A549 (cell line): ENCODE data around the gene RAP1A. TPM values are rescaled to one million over a fixed set of nuclear protein-coding genes. Genes with fewer than 3 reads are reported as not detected.

Experiments
- ATAC-seq, 2 experiments: fragments of 200-7000 bp in 1 of 2; fragments of >200 bp in 1 of 2; cut with Nextera tagmentation in 1 of 2; cut with Tn5 transposase in 1 of 2; 3 replicates each; pipeline versions ENCODE4 v1.8.0 to v1.9.1; 2018 to 2020; ENCODE audit warnings: mild to moderate bottlenecking in 1 of 2, moderate library complexity in 1 of 2
- CTCF ChIA-PET: fragments of 300-600 bp; sonication (Branson Sonifier 250); formaldehyde crosslinking; extraction: SDS; loops from one replicate; lab custom pipeline; 2021; ENCODE audit warnings: antibody characterized with exemption, inconsistent platforms; lab: Yijun Ruan, JAX
- POLR2A ChIA-PET: fragments of 350-600 bp; formaldehyde crosslinking; extraction: SDS; loops from one replicate; lab custom pipeline; 2021; ENCODE audit warnings: antibody characterized with exemption, inconsistent platforms; lab: Yijun Ruan, JAX
- DNase-seq, 2 experiments: peaks; one replicate each; pipeline versions ENCODE4 v3.0.0 to v3.0.0-alpha.2; 2011 to 2016; ENCODE audit warnings: low read depth in 1 of 2, low spot score in 1 of 2
- FAIRE-seq: peaks from 2 replicates; lab custom pipeline; 2011; peaks lifted over from hg19 to GRCh38; lab: Jason Lieb, UNC
- H3K27ac ChIP-seq, 2 experiments: fragments of >200 bp; sonication (Bioruptor Twin); formaldehyde crosslinking; 3 replicates each; pipeline ENCODE4 v1.5.1; 2016 to 2017
- H3K4me1 ChIP-seq: fragments of >200 bp; sonication (Bioruptor Twin); formaldehyde crosslinking; 3 replicates; pipeline ENCODE4 v1.6.1; 2016
- H3K4me2 ChIP-seq: fragments of >200 bp; sonication (Bioruptor Twin); formaldehyde crosslinking; 3 replicates; pipeline ENCODE4 v1.6.1; 2016
- H3K4me3 ChIP-seq: fragments of >200 bp; sonication (Bioruptor Twin); formaldehyde crosslinking; 3 replicates; pipeline ENCODE4 v1.5.1; 2016
- H3K9me3 ChIP-seq: fragments of >200 bp; sonication (Bioruptor Twin); formaldehyde crosslinking; 3 replicates; pipeline ENCODE4 v1.6.1; 2016
- BCL3 ChIP-seq: fragments of >200 bp; sonication (Bioruptor Twin); formaldehyde crosslinking; IDR thresholded peaks from 3 replicates; pipeline ENCODE4 v1.6.1; 2016
- CBX2 ChIP-seq: fragments of 200-600 bp; sonication (generic); IDR thresholded peaks from 2 replicates; pipeline ENCODE4 v1.6.1; 2016; ENCODE audit warnings: low read depth, mild to moderate bottlenecking, borderline replicate concordance
- CEBPB ChIP-seq, 2 experiments: fragments of >200 bp in 1 of 2; sonication (Bioruptor Twin) in 1 of 2; formaldehyde crosslinking in 1 of 2; IDR thresholded peaks; 2 replicates each; pipeline ENCODE4 v1.6.1; 2012 to 2016
- CHD4 ChIP-seq: fragments of 200-600 bp; sonication (generic); IDR thresholded peaks from 2 replicates; pipeline ENCODE4 v1.6.1; 2016; ENCODE audit warnings: antibody characterized with exemption, mild to moderate bottlenecking, borderline replicate concordance
- EHF ChIP-seq: fragments of 250-450 bp; sonication (Bioruptor Pico); IDR thresholded peaks from 2 replicates; pipeline ENCODE4 v1.5.0; 2020; ENCODE audit warnings: mild to moderate bottlenecking
- EHMT2 ChIP-seq: fragments of 200-600 bp; sonication (generic); IDR thresholded peaks from 2 replicates; pipeline ENCODE4 v1.6.1; 2016; ENCODE audit warnings: antibody characterized with exemption, low read depth, mild to moderate bottlenecking, moderate library complexity
- EP300 ChIP-seq, 2 experiments: fragments of >200 bp; sonication (Bioruptor Twin); formaldehyde crosslinking; IDR thresholded peaks; 2 replicates in 1 of 2; 3 replicates in 1 of 2; pipeline ENCODE4 v1.6.1; 2016 to 2017
- ESRRA ChIP-seq: fragments of 150-350 bp; IDR thresholded peaks from 2 replicates; pipeline ENCODE4 v1.6.1; 2014; ENCODE audit warnings: mild to moderate bottlenecking, low read length, borderline replicate concordance
- FOSB ChIP-seq: fragments of 250-450 bp; sonication (Bioruptor Pico); IDR thresholded peaks from 2 replicates; pipeline ENCODE4 v1.5.0; 2020; ENCODE audit warnings: mild to moderate bottlenecking, moderate library complexity
- HDAC2 ChIP-seq: fragments of 200-600 bp; sonication (generic); IDR thresholded peaks from 2 replicates; pipeline ENCODE4 v1.6.1; 2016
- HOXA7 ChIP-seq: fragments of 250-450 bp; sonication (Bioruptor Pico); IDR thresholded peaks from 2 replicates; pipeline ENCODE4 v1.5.0; 2020; ENCODE audit warnings: mild to moderate bottlenecking, moderate library complexity
- HOXB13 ChIP-seq: fragments of 250-450 bp; sonication (Bioruptor Pico); IDR thresholded peaks from 2 replicates; pipeline ENCODE4 v1.5.0; 2020; ENCODE audit warnings: low read depth, mild to moderate bottlenecking, moderate library complexity
- HOXB5 ChIP-seq: fragments of 250-450 bp; sonication (Bioruptor Pico); IDR thresholded peaks from 2 replicates; pipeline ENCODE4 v1.5.0; 2020; ENCODE audit warnings: mild to moderate bottlenecking, moderate library complexity
- KDM1A ChIP-seq: fragments of 200-600 bp; sonication (generic); IDR thresholded peaks from 2 replicates; pipeline ENCODE4 v1.6.1; 2016; ENCODE audit warnings: low read depth, mild to moderate bottlenecking
- KDM5A ChIP-seq: fragments of 200-600 bp; sonication (generic); IDR thresholded peaks from 2 replicates; pipeline ENCODE4 v1.6.1; 2016; ENCODE audit warnings: antibody characterized with exemption, mild to moderate bottlenecking
- MAFK ChIP-seq: fragments of 450-650 bp; IDR thresholded peaks from 2 replicates; pipeline ENCODE4 v1.6.1; 2014; ENCODE audit not compliant: partially characterized antibody
- MYC ChIP-seq: IDR thresholded peaks from 2 replicates; pipeline ENCODE4 v1.6.1; 2012; ENCODE audit warnings: mild to moderate bottlenecking, inconsistent platforms, low read length, improper control_type of control experiment, borderline replicate concordance
- NPAS2 ChIP-seq: fragments of 250-450 bp; sonication (Bioruptor Pico); IDR thresholded peaks from 2 replicates; pipeline ENCODE4 v1.8.0; 2022; ENCODE audit warnings: mild to moderate bottlenecking, moderate library complexity, borderline replicate concordance
- NR3C1 ChIP-seq: fragments of >200 bp; sonication (Bioruptor Twin); formaldehyde crosslinking; IDR thresholded peaks from 3 replicates; pipeline ENCODE4 v1.6.1; 2017
- PBX3 ChIP-seq: IDR thresholded peaks from 2 replicates; pipeline ENCODE4 v1.6.1; 2012
- PHF8 ChIP-seq: fragments of 200-600 bp; sonication (generic); IDR thresholded peaks from 2 replicates; pipeline ENCODE4 v1.6.1; 2016; ENCODE audit warnings: low read depth, mild to moderate bottlenecking, antibody characterized with exemption, moderate library complexity, borderline replicate concordance
- RAD21 ChIP-seq, 2 experiments: fragments of >200 bp in 1 of 2; sonication (Bioruptor Twin) in 1 of 2; formaldehyde crosslinking in 1 of 2; IDR thresholded peaks in 1 of 2; conservative IDR thresholded peaks in 1 of 2; 2 replicates in 1 of 2; 3 replicates in 1 of 2; pipeline ENCODE4 v1.6.1; 2012 to 2018; ENCODE audit warnings: inconsistent platforms in 1 of 2
- RCOR1 ChIP-seq: fragments of 150-350 bp; IDR thresholded peaks from 2 replicates; pipeline ENCODE4 v1.6.1; 2014; ENCODE audit warnings: antibody characterized with exemption, low read length, low read depth
- SMC3 ChIP-seq: fragments of >200 bp; sonication (Bioruptor Twin); formaldehyde crosslinking; IDR thresholded peaks from 3 replicates; pipeline ENCODE4 v1.6.1; 2018; ENCODE audit warnings: inconsistent platforms
- SREBF2 ChIP-seq: fragments of 450-650 bp; IDR thresholded peaks from 2 replicates; pipeline ENCODE4 v1.6.1; 2014; ENCODE audit warnings: mild to moderate bottlenecking, moderate library complexity
- USF2 ChIP-seq: fragments of 450-650 bp; IDR thresholded peaks from 2 replicates; pipeline ENCODE4 v1.6.1; 2014; ENCODE audit warnings: antibody characterized with exemption
- ZFP36 ChIP-seq: fragments of 450-650 bp; IDR thresholded peaks from 2 replicates; pipeline ENCODE4 v1.6.1; 2014; ENCODE audit warnings: borderline replicate concordance; ENCODE audit not compliant: partially characterized antibody
- ZNF302 ChIP-seq: fragments of 250-450 bp; sonication (Bioruptor Pico); IDR thresholded peaks from 2 replicates; pipeline ENCODE4 v1.9.0; 2021; ENCODE audit warnings: inconsistent platforms, mild to moderate bottlenecking, moderate library complexity
- WGBS: methylation state at CpG from one replicate; pipeline ENCODE4 v1.1.6; 2017; ENCODE audit errors: missing lambda C conversion rate; 5-methylcytosine and 5-hydroxymethylcytosine counted together
- polyA plus RNA-seq, 4 experiments: library from polyadenylated mRNA; depleted of rRNA in 3 of 4; stranded (reverse); fragments of >200 nt; fragmentation: RNase III in 1 of 4; extraction: RNeasy Plus Mini Kit Qiagen cat#74134 plus additional on column Dnase treatment in 1 of 4; gene quantifications; 2 replicates in 3 of 4; 3 replicates in 1 of 4; pipeline ENCODE4 v1.2.3, GENCODE V29; 2011 to 2017
- TF ChIP-seq, protein P1 (sequence below): fragments of >200 bp; sonication (Bioruptor Twin); formaldehyde crosslinking; IDR thresholded peaks from 3 replicates; pipeline ENCODE4 v1.5.1; 2016

RAP1A gene
- polyA plus RNA-seq, 2 of the 4 experiments (the other 2 are of a cell fraction): 37.1 to 39.8 TPM

GRCh38 chr1:111729271-111729921, 109.8 kb downstream of the RAP1A start:
- no peak for TF ChIP-seq HOXA7
- TF ChIP-seq USF2: no peak
- TF ChIP-seq KDM1A: no peak
- no peak for TF ChIP-seq MAFK
- TF ChIP-seq ZFP36: no peak
- TF ChIP-seq ZNF302 (CRISPR knock-in tag): no peak
- TF ChIP-seq RAD21 (conservative IDR thresholded peaks at IDR 0.05 in 1 of 2, IDR thresholded peaks at IDR 0.05 in 1 of 2): no peak
- no peak for TF ChIP-seq ESRRA
- no peak for TF ChIP-seq KDM5A
- TF ChIP-seq, protein P1, sequence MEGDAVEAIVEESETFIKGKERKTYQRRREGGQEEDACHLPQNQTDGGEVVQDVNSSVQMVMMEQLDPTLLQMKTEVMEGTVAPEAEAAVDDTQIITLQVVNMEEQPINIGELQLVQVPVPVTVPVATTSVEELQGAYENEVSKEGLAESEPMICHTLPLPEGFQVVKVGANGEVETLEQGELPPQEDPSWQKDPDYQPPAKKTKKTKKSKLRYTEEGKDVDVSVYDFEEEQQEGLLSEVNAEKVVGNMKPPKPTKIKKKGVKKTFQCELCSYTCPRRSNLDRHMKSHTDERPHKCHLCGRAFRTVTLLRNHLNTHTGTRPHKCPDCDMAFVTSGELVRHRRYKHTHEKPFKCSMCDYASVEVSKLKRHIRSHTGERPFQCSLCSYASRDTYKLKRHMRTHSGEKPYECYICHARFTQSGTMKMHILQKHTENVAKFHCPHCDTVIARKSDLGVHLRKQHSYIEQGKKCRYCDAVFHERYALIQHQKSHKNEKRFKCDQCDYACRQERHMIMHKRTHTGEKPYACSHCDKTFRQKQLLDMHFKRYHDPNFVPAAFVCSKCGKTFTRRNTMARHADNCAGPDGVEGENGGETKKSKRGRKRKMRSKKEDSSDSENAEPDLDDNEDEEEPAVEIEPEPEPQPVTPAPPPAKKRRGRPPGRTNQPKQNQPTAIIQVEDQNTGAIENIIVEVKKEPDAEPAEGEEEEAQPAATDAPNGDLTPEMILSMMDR: no peak
- no peak for TF ChIP-seq EHF
- no peak for TF ChIP-seq CBX2
- TF ChIP-seq CEBPB (IDR thresholded peaks at IDR 0.05): no peak
- FAIRE-seq: no peak
- ChIA-PET CTCF (interaction anchor here (1.1 to 2.5 kb wide), 4 partner anchors 14 to 40 kb away, joined by 3 to 8 read pairs (median 5); no protein-coding TSS in a partner anchor), POLR2A (no interaction called here)
- no peak overlapping the region for H3K4me2 ChIP-seq
- H3K4me1 ChIP-seq: 0 out of 3 replicates have a peak, but pooled peaks cover 3% of the 10 kb centered on the region
- H3K4me3 ChIP-seq: no peak overlapping the region
- H3K27ac ChIP-seq: no peak overlapping the region
- no peaks in the 10 kb centered on the region for H3K9me3 ChIP-seq
- DNase-seq: no peak
- ATAC-seq: no peak
- 48% methylated on average over 4 of the region's 8 CpGs for WGBS

DNA sequence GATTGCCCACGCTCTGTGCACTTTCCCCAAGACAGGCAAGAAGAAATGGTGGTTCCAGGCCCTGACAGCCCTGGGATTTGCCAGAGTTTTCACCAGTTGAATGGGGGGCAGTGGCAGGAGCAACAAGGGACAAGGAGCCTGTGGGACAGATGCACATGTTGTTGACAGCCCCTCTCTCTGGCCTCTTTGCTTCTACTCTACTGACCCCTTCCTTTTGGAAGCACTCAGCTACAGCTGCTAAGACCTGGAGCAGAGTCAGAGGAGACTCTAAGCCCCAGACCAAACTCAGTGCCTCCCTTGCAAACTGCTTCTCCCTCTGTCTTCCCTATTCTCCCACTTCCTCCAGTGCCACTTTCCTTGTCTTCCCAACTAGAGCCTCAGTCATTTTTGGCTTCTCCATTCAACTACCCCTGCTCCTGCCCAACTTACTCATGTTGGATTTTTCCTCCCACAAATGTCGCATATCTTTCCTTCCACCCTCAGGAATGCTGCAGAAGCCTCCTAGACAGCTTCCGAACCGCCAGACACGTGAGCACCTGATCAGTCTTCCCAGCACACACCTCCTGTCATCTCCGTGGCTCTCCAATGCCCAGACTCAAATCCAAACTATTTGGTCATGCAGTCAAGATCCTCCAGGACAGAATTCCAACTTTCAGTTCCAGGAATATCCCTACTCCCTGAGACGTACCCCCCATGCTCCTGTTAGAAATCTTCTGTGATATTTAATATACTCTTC, 110.5 kb downstream of the RAP1A start:
- Histone ChIP-seq H3K9me3 (no peaks in the 10 kb centered on the region), H3K4me3 (no peak overlapping the region), H3K27ac (no peak overlapping the region), H3K4me1 (0 out of 3 replicates have a peak, but pooled peaks cover 3% of the 10 kb centered on the region)
- no peak for ATAC-seq
- POLR2A ChIA-PET: no interaction called here
- TF ChIP-seq SREBF2: no peak
- no peak for TF ChIP-seq PBX3
- no peak for TF ChIP-seq SMC3
- TF ChIP-seq RCOR1: no peak
- no peak for TF ChIP-seq EHMT2
- TF ChIP-seq KDM5A: no peak
- TF ChIP-seq CHD4: no peak
- TF ChIP-seq FOSB (CRISPR knock-in tag): no peak
- no peak for TF ChIP-seq NPAS2 (CRISPR knock-in tag)
- TF ChIP-seq ZFP36: no peak
- TF ChIP-seq NR3C1: no peak
- TF ChIP-seq PHF8: no peak
- TF ChIP-seq EP300 (IDR thresholded peaks at IDR 0.05): no peak
- TF ChIP-seq BCL3: no peak
- no peak for TF ChIP-seq HOXB5 (CRISPR knock-in tag)
- no peak for TF ChIP-seq HDAC2
- no peak for TF ChIP-seq MYC
- no peak for TF ChIP-seq HOXB13 (CRISPR knock-in tag)
- TF ChIP-seq, all 56 proteins: peak for 0
- CTCF ChIA-PET: interaction anchor here (1.1 to 2.5 kb wide), 2 partner anchors 15 to 17 kb away, joined by 5 to 8 read pairs; no protein-coding TSS in a partner anchor
- WGBS: 82% methylated on average over 7 of the region's 7 CpGs
- DNase-seq (no peak), FAIRE-seq (no peak)
- H3K4me2 ChIP-seq: no peak overlapping the region
